Measurements from ENCODE around the gene CAMKV. TPM values are rescaled to one million over a fixed set of nuclear protein-coding genes. Genes with fewer than 3 reads are reported as not detected.

CAMKV gene
- polyA plus RNA-seq, 1 of the 3 experiments (the other 2 are of a cell fraction), result 0.53 TPM

DNA sequence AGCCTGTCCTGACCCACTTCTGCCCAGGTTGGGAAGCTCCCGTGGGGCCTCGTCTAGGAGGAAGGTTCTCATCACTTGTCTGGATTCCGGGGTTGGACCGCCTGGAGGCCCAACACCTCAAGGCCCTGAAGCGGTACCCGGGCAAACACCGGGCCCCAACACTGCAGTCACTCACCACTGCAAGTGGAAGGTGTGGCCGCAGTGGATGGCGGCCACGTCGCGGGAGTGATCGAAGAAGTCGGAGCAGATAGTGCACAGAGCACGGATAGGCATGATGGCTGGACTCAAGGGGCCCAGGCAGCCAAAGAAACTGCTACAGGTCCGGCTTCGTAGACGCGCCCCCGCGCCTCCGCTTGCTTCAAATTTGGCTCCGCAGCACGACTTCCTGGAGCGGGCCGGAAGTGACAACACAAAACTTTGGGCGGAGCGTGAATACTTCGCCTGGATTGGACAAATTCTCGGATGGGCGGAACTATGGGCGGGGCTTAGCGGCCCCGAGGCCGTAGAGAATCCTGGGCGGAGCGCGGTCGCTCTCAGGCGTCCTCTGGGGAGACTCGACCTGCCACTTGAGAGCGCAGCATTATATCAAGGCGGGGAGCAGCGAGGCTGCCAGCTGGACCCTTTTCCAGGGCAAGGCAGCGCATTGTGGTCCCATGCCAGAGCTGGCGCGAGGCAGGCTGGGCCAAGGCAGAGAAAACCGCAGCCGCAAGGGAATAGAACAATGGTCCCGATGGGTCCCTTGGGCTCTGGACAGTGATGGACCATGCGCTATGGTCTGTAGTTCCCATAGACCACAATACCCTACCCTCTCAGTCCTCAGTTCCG is 13.3 kb downstream of the CAMKV start, which contains the start of gene TRAIP:
Gene TRAIP (minus strand): TSS at position 384 of the 825 bp plus-strand sequence. CDS start 111 bp downstream, at position 273.
- no peaks in the 10 kb centered on the region for H4K20me1 ChIP-seq (ENCODE audit: insufficient read depth)
- H3K9me2 ChIP-seq, result no peaks in the 10 kb centered on the region
- H3K79me2 ChIP-seq (ENCODE audit: insufficient read depth), result peaks cover 35% of the 10 kb centered on the region
- peak; percentile 95 for TF ChIP-seq MXI1 (IDR thresholded peaks at IDR 0.05; ENCODE audit: low read depth, low read length)
- no peak for TF ChIP-seq JUND (IDR thresholded peaks at IDR 0.05)
- TF ChIP-seq TAF1 (IDR thresholded peaks at IDR 0.05; ENCODE audit: borderline replicate concordance, low read depth, low read length), result peak; percentile 63; the same call in 1 of the 2 replicates
- TF ChIP-seq FOSL2 (IDR thresholded peaks at IDR 0.05; ENCODE audit: borderline replicate concordance, low read depth), result no peak
- no peak for TF ChIP-seq FOXJ3 (CRISPR knock-in tag; IDR thresholded peaks at IDR 0.05)
- TF ChIP-seq, protein P1, sequence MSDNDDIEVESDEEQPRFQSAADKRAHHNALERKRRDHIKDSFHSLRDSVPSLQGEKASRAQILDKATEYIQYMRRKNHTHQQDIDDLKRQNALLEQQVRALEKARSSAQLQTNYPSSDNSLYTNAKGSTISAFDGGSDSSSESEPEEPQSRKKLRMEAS (IDR thresholded peaks at IDR 0.05; ENCODE audit: low read depth), result peak; percentile 96
- no peak for TF ChIP-seq CHD2 (IDR thresholded peaks at IDR 0.05; ENCODE audit: low read length, partially characterized antibody)
- peak; percentile 98 for TF ChIP-seq SIN3A (IDR thresholded peaks at IDR 0.05; ENCODE audit: borderline replicate concordance, low read depth, low read length)
- no peak for TF ChIP-seq TCF12 (IDR thresholded peaks at IDR 0.05)
- peak; percentile 16 for TF ChIP-seq SMC3 (IDR thresholded peaks at IDR 0.05; ENCODE audit: low read depth, low read length)
- no peak for TF ChIP-seq YY1 (IDR thresholded peaks at IDR 0.05; ENCODE audit: low read depth)
- TF ChIP-seq, protein P2, sequence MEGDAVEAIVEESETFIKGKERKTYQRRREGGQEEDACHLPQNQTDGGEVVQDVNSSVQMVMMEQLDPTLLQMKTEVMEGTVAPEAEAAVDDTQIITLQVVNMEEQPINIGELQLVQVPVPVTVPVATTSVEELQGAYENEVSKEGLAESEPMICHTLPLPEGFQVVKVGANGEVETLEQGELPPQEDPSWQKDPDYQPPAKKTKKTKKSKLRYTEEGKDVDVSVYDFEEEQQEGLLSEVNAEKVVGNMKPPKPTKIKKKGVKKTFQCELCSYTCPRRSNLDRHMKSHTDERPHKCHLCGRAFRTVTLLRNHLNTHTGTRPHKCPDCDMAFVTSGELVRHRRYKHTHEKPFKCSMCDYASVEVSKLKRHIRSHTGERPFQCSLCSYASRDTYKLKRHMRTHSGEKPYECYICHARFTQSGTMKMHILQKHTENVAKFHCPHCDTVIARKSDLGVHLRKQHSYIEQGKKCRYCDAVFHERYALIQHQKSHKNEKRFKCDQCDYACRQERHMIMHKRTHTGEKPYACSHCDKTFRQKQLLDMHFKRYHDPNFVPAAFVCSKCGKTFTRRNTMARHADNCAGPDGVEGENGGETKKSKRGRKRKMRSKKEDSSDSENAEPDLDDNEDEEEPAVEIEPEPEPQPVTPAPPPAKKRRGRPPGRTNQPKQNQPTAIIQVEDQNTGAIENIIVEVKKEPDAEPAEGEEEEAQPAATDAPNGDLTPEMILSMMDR (IDR thresholded peaks at IDR 0.05), result no peak
- peak; percentile 98 for TF ChIP-seq GABPA (IDR thresholded peaks at IDR 0.05; ENCODE audit: low read depth)
- no peak for TF ChIP-seq RXRA (IDR thresholded peaks at IDR 0.05; ENCODE audit: borderline replicate concordance, low read depth)
- no peak for TF ChIP-seq MEF2A (IDR thresholded peaks at IDR 0.05; ENCODE audit: borderline replicate concordance, low read depth)
- no peak for TF ChIP-seq PBX3 (IDR thresholded peaks at IDR 0.05)
- peak; percentile 89 for TF ChIP-seq ELF1 (IDR thresholded peaks at IDR 0.05)
- no peak for TF ChIP-seq REST (IDR thresholded peaks at IDR 0.05; ENCODE audit: low read depth, low read length)
- TF ChIP-seq RAD21 (IDR thresholded peaks at IDR 0.05; ENCODE audit: low read length), result peak; percentile 40
- peak; percentile 91 for TF ChIP-seq POLR2AphosphoS5 (IDR thresholded peaks at IDR 0.05; ENCODE audit: low read depth, low read length)
- TF ChIP-seq USF2 (IDR thresholded peaks at IDR 0.05; ENCODE audit: borderline replicate concordance, low read depth, low read length), result no peak
- ChIA-PET CTCF (interaction anchor here (1.4 to 4.0 kb wide), 4 partner anchors 15 to 317 kb away, joined by 3 to 22 read pairs (median 8); no protein-coding TSS in a partner anchor), POLR2A (interaction anchor here (0.7 to 1.2 kb wide), 3 partner anchors 14 to 49 kb away, joined by 3 read pairs; no protein-coding TSS in a partner anchor)
- peak within 1 kb of the TSS; percentile 99 for H3K4me2 ChIP-seq
- H2AFZ ChIP-seq (ENCODE audit: low read depth), result peak within 1 kb of the TSS; percentile 99
- H3K27me3 ChIP-seq (ENCODE audit: insufficient read depth), result no peaks in the 10 kb centered on the region
- H3K4me1 ChIP-seq (ENCODE audit: control insufficient read depth in 1 of 2, insufficient read depth in 2 of 2, low read depth in 1 of 2, low read length in 1 of 2), result peaks cover 0 to 14% of the 10 kb centered on the region in 2 experiments; a peak in 1 of 4 replicates
- peak within 1 kb of the TSS; percentile 73 for H3K9ac ChIP-seq
- 0% methylated on average over 8 of the region's 52 CpGs for WGBS (ENCODE audit: low lambda C conversion rate)
- no peaks in the 10 kb centered on the region for H3F3A ChIP-seq (replicated peaks; ENCODE audit: insufficient read depth)
- no peaks in the 10 kb centered on the region for H3K9me3 ChIP-seq
- H3K4me3 ChIP-seq (ENCODE audit: low read depth in 2 of 2, low read length in 1 of 2), result peak within 1 kb of the TSS; percentile 71 to 98
- peak; percentile 98 for DNase-seq
- H3K36me3 ChIP-seq (replicated peaks in 1 of 2; ENCODE audit: control insufficient read depth in 1 of 2, insufficient read depth in 2 of 2, low read length in 1 of 2), result no peaks in the 10 kb centered on the region
- peak within 1 kb of the TSS; percentile 38 to 85; a peak in 3 of 4 replicates for H3K27ac ChIP-seq (ENCODE audit: low read depth in 2 of 2, low read length in 1 of 2)
